SK-N-SH (cell line): Measurements from ENCODE around the gene LGALS3BP. TPM values are rescaled to one million over a fixed set of nuclear protein-coding genes. Genes with fewer than 3 reads are reported as not detected.

Experiments used
- CTCF ChIA-PET: fragments of 300-600, 350-600 bp; formaldehyde crosslinking; extraction: SDS; loops from one replicate; lab custom pipeline; 2021; lab: Yijun Ruan, JAX
- POLR2A ChIA-PET: fragments of 350-600 bp; sonication (Branson Sonifier 250); formaldehyde crosslinking; extraction: SDS; loops from one replicate; lab custom pipeline; 2020; ENCODE audit warnings: antibody characterized with exemption, inconsistent platforms; lab: Yijun Ruan, JAX
- DNase-seq: peaks from one replicate; pipeline ENCODE4 v3.0.0; 2012
- H2AFZ ChIP-seq: fragments of 200-600 bp; sonication (generic); 2 replicates; pipeline ENCODE4 v1.8.1; 2016; ENCODE audit warnings: antibody characterized with exemption, mild to moderate bottlenecking, low read depth
- H3F3A ChIP-seq: fragments of 200-600 bp; sonication (generic); replicated peaks from 2 replicates; pipeline ENCODE3; 2016; ENCODE audit warnings: antibody characterized with exemption, mild to moderate bottlenecking; ENCODE audit not compliant: insufficient read depth
- H3K27ac ChIP-seq, 2 experiments: fragments of 200-500 bp in 1 of 2; fragments of 200-600 bp in 1 of 2; sonication (Bioruptor generic) in 1 of 2; sonication (generic), shearing (Covaris generic) in 1 of 2; 2 replicates each; pipeline versions ENCODE4 v1.5.1 to v1.6.1; 2014 to 2016; ENCODE audit warnings: low read depth in 2 of 2, inconsistent platforms in 1 of 2, low read length in 1 of 2, mild to moderate bottlenecking in 1 of 2, mixed read lengths in 1 of 2
- H3K27me3 ChIP-seq: fragments of 200-600 bp; sonication (generic), shearing (Covaris generic); 2 replicates; pipeline ENCODE4 v1.6.1; 2016; ENCODE audit warnings: mixed run types; ENCODE audit not compliant: insufficient read depth
- H3K36me3 ChIP-seq, 2 experiments: fragments of 200-500 bp in 1 of 2; fragments of 200-600 bp in 1 of 2; sonication (Bioruptor generic) in 1 of 2; sonication (generic) in 1 of 2; replicated peaks in 1 of 2; 2 replicates each; pipeline versions ENCODE3 to v1.5.1; 2014 to 2016; ENCODE audit warnings: low read length in 1 of 2, mild to moderate bottlenecking in 1 of 2; ENCODE audit not compliant: insufficient read depth in 2 of 2, control insufficient read depth in 1 of 2
- H3K4me1 ChIP-seq, 2 experiments: fragments of 200-500 bp in 1 of 2; fragments of 200-600 bp in 1 of 2; sonication (Bioruptor generic) in 1 of 2; sonication (generic), shearing (Covaris generic) in 1 of 2; 2 replicates each; pipeline versions ENCODE4 v1.5.1 to v1.6.1; 2014 to 2016; ENCODE audit warnings: low read depth in 1 of 2, low read length in 1 of 2, mixed run types in 1 of 2; ENCODE audit not compliant: insufficient read depth in 2 of 2, control insufficient read depth in 1 of 2
- H3K4me2 ChIP-seq: fragments of 200-600 bp; sonication (generic), shearing (Covaris generic); 2 replicates; pipeline ENCODE4 v1.6.1; 2017; ENCODE audit warnings: mixed run types
- H3K4me3 ChIP-seq, 2 experiments: fragments of 200-500 bp in 1 of 2; fragments of 200-600 bp in 1 of 2; sonication (Bioruptor generic) in 1 of 2; sonication (generic), shearing (Covaris generic) in 1 of 2; 2 replicates each; pipeline versions ENCODE4 v1.5.1 to v1.8.1; 2014 to 2016; ENCODE audit warnings: low read depth in 2 of 2, inconsistent platforms in 1 of 2, low read length in 1 of 2, mild to moderate bottlenecking in 1 of 2, mixed read lengths in 1 of 2, moderate library complexity in 1 of 2
- H3K79me2 ChIP-seq: fragments of 200-600 bp; sonication (generic); 2 replicates; pipeline ENCODE4 v1.8.1; 2017; ENCODE audit warnings: mild to moderate bottlenecking; ENCODE audit not compliant: insufficient read depth
- H3K9ac ChIP-seq: fragments of 200-600 bp; sonication (generic); 2 replicates; pipeline ENCODE4 v1.6.1; 2017; ENCODE audit warnings: mixed run types
- H3K9me2 ChIP-seq: fragments of 200-600 bp; sonication (generic); 2 replicates; pipeline ENCODE4 v1.6.1; 2017; ENCODE audit warnings: mixed run types
- H3K9me3 ChIP-seq: fragments of 200-600 bp; sonication (generic); 2 replicates; pipeline ENCODE4 v1.6.1; 2017; ENCODE audit warnings: mixed run types, mild to moderate bottlenecking, moderate library complexity
- H4K20me1 ChIP-seq: fragments of 200-600 bp; sonication (generic); 2 replicates; pipeline ENCODE4 v1.6.1; 2017; ENCODE audit warnings: mild to moderate bottlenecking, mixed run types; ENCODE audit not compliant: insufficient read depth
- ELF1 ChIP-seq: IDR thresholded peaks from 2 replicates; pipeline ENCODE4 v1.4.0; 2012
- EP300 ChIP-seq, 2 experiments: IDR thresholded peaks; 2 replicates each; pipeline versions ENCODE4 v1.4.0 to v1.6.1; 2012; ENCODE audit warnings: borderline replicate concordance in 1 of 2, low read depth in 1 of 2, low read length in 1 of 2
- FOSL2 ChIP-seq: IDR thresholded peaks from 2 replicates; pipeline ENCODE4 v1.4.0; 2012; ENCODE audit warnings: low read depth, mild to moderate bottlenecking, moderate library complexity, borderline replicate concordance
- FOXJ3 ChIP-seq: sonication (generic); formaldehyde crosslinking; IDR thresholded peaks from 2 replicates; pipeline ENCODE4 v1.5.1; 2020; ENCODE audit warnings: mild to moderate bottlenecking, missing genetic modification reagents
- FOXM1 ChIP-seq: IDR thresholded peaks from 2 replicates; pipeline ENCODE4 v1.4.0; 2012; ENCODE audit warnings: low read depth, mild to moderate bottlenecking
- GABPA ChIP-seq: IDR thresholded peaks from 2 replicates; pipeline ENCODE4 v1.4.0; 2012; ENCODE audit warnings: low read depth, mild to moderate bottlenecking
- GATA2 ChIP-seq: sonication (generic); formaldehyde crosslinking; IDR thresholded peaks from 2 replicates; pipeline ENCODE4 v1.5.0; 2020; ENCODE audit warnings: mild to moderate bottlenecking, missing genetic modification reagents
- JUND ChIP-seq: IDR thresholded peaks from 2 replicates; pipeline ENCODE4 v1.4.0; 2012
- MEF2A ChIP-seq: IDR thresholded peaks from 2 replicates; pipeline ENCODE4 v1.4.0; 2012; ENCODE audit warnings: low read depth, borderline replicate concordance
- MXI1 ChIP-seq: IDR thresholded peaks from 2 replicates; pipeline ENCODE4 v1.6.1; 2012; ENCODE audit warnings: mild to moderate bottlenecking, low read depth, low read length, improper control_type of control experiment
- NFIC ChIP-seq: IDR thresholded peaks from 2 replicates; pipeline ENCODE4 v1.4.0; 2012; ENCODE audit warnings: borderline replicate concordance
- POLR2AphosphoS5 ChIP-seq: IDR thresholded peaks from 2 replicates; pipeline ENCODE4 v1.6.1; 2012; ENCODE audit warnings: low read depth, low read length
- RCOR1 ChIP-seq: fragments of 150-350 bp; IDR thresholded peaks from 2 replicates; pipeline ENCODE4 v1.6.1; 2017; ENCODE audit warnings: antibody characterized with exemption, low read length
- REST ChIP-seq: IDR thresholded peaks from 2 replicates; pipeline ENCODE4 v1.6.1; 2012; ENCODE audit warnings: mild to moderate bottlenecking, low read depth, low read length, moderate library complexity
- RFX5 ChIP-seq: IDR thresholded peaks from 2 replicates; pipeline ENCODE4 v1.6.1; 2012; ENCODE audit warnings: mild to moderate bottlenecking, improper control_type of control experiment, low read length
- RXRA ChIP-seq: IDR thresholded peaks from 2 replicates; pipeline ENCODE4 v1.4.0; 2012; ENCODE audit warnings: low read depth, mild to moderate bottlenecking, borderline replicate concordance
- SIN3A ChIP-seq: IDR thresholded peaks from 2 replicates; pipeline ENCODE4 v1.6.1; 2012; ENCODE audit warnings: low read depth, mild to moderate bottlenecking, low read length, moderate library complexity, borderline replicate concordance
- TAF1 ChIP-seq: IDR thresholded peaks from 2 replicates; pipeline ENCODE4 v1.6.1; 2012; ENCODE audit warnings: low read depth, mild to moderate bottlenecking, low read length, moderate library complexity, borderline replicate concordance
- TCF12 ChIP-seq: IDR thresholded peaks from 2 replicates; pipeline ENCODE4 v1.4.0; 2012
- TEAD4 ChIP-seq: IDR thresholded peaks from 2 replicates; pipeline ENCODE4 v1.4.0; 2012; ENCODE audit warnings: mild to moderate bottlenecking, borderline replicate concordance; ENCODE audit not compliant: insufficient read depth
- YY1 ChIP-seq: IDR thresholded peaks from 2 replicates; pipeline ENCODE4 v1.4.0; 2012; ENCODE audit warnings: low read depth, mild to moderate bottlenecking
- WGBS: methylation state at CpG from one replicate; pipeline ENCODE4 v1.1.6; 2017; ENCODE audit warnings: low lambda C conversion rate; 5-methylcytosine and 5-hydroxymethylcytosine counted together
- polyA plus RNA-seq, 3 experiments: library from polyadenylated mRNA; depleted of rRNA; stranded (reverse); fragments of >200 nt; gene quantifications; 2 replicates each; pipeline ENCODE4 v1.2.3, GENCODE V29; 2012
- TF ChIP-seq, protein P1 (sequence below): fragments of 150-350 bp; IDR thresholded peaks from 2 replicates; pipeline ENCODE4 v1.6.1; 2016; ENCODE audit warnings: mild to moderate bottlenecking, low read depth, low read length
- TF ChIP-seq, protein P2 (sequence below): fragments of 200-600 bp; sonication (generic); IDR thresholded peaks from 2 replicates; pipeline ENCODE4 v1.6.1; 2017; ENCODE audit warnings: antibody characterized with exemption, mild to moderate bottlenecking, moderate library complexity
- TF ChIP-seq, protein P3 (sequence below): IDR thresholded peaks from 2 replicates; pipeline ENCODE4 v1.4.0; 2012; ENCODE audit warnings: low read depth
- TF ChIP-seq, protein P4 (sequence below): IDR thresholded peaks from 2 replicates; pipeline ENCODE4 v1.4.0; 2012; ENCODE audit warnings: low read depth, borderline replicate concordance

LGALS3BP gene
- polyA plus RNA-seq, 1 of the 3 experiments (the other 2 are of a cell fraction), result 579 TPM

DNA sequence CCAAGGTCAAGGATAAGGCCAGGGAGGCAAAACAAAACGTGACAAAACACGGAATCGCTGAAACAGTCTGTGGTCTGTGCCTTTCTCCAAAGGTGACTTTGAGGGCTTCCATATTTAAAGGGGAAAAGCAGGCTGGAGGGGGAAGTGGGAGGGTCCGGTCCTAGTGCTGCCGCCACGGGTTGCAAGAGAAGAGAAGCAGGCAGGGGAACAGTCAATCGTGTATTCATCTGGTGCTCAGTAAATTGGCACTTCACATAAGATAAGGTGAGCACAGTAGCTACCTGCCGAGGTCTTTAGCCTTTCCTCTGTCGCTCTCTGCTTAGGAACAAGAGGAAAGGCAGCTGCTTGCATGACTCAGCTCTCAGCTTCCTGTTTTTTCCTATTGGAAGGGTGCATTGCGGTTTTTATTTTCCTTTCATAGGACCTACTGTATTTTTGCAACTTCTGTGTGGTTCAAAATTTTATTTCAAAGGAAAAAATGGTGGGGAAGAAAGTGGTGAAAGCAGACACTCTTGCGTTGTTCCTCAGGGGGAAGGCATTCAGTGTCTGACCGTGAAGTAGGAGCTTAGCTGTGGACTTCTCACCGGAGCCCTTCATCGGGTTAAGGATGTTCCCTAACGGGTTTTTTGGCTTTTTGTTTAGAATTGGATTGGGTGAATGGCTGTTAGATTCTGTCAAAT is 7.1 kb upstream of the LGALS3BP start:
- peaks cover 13 to 16% of the 10 kb centered on the region in 2 experiments for H3K36me3 ChIP-seq

More for the DNA sequence above, 7.1 kb upstream of the LGALS3BP start:
- H3K4me1 ChIP-seq, result peaks cover 5 to 10% of the 10 kb centered on the region in 2 experiments; a peak in 3 of 4 replicates
- peak overlapping the region; percentile 17 to 39; a peak in 2 of 4 replicates for H3K27ac ChIP-seq
- peak overlapping the region; percentile 59 for H3K4me2 ChIP-seq
- 0 out of 4 replicates have a peak overlapping the region, but pooled peaks of 1 of the 2 experiments have one; percentile 6 for H3K4me3 ChIP-seq
- no peaks in the 10 kb centered on the region for H3K9me2 ChIP-seq
- H2AFZ ChIP-seq, result no peak overlapping the region
- CTCF ChIA-PET, result interaction anchor here (1.2 to 2.5 kb wide), 9 partner anchors 10 to 405 kb away, joined by 3 to 9 read pairs (median 5); no protein-coding TSS in a partner anchor
- H4K20me1 ChIP-seq, result no peaks in the 10 kb centered on the region
- no peak for DNase-seq
- H3K9me3 ChIP-seq, result no peaks in the 10 kb centered on the region
- no peak overlapping the region for H3K9ac ChIP-seq
- POLR2A ChIA-PET, result no interaction called here
- peaks cover 1% of the 10 kb centered on the region; the same call in 1 of the 2 replicates for H3K79me2 ChIP-seq
- no peaks in the 10 kb centered on the region for H3K27me3 ChIP-seq
- 64% methylated on average over 15 of the region's 15 CpGs for WGBS
- no peak for TF ChIP-seq REST
- TF ChIP-seq, protein P1, sequence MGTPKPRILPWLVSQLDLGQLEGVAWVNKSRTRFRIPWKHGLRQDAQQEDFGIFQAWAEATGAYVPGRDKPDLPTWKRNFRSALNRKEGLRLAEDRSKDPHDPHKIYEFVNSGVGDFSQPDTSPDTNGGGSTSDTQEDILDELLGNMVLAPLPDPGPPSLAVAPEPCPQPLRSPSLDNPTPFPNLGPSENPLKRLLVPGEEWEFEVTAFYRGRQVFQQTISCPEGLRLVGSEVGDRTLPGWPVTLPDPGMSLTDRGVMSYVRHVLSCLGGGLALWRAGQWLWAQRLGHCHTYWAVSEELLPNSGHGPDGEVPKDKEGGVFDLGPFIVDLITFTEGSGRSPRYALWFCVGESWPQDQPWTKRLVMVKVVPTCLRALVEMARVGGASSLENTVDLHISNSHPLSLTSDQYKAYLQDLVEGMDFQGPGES, result no peak
- TF ChIP-seq ELF1, result no peak
- no peak for TF ChIP-seq SIN3A
- no peak for TF ChIP-seq NFIC
- TF ChIP-seq, protein P2, sequence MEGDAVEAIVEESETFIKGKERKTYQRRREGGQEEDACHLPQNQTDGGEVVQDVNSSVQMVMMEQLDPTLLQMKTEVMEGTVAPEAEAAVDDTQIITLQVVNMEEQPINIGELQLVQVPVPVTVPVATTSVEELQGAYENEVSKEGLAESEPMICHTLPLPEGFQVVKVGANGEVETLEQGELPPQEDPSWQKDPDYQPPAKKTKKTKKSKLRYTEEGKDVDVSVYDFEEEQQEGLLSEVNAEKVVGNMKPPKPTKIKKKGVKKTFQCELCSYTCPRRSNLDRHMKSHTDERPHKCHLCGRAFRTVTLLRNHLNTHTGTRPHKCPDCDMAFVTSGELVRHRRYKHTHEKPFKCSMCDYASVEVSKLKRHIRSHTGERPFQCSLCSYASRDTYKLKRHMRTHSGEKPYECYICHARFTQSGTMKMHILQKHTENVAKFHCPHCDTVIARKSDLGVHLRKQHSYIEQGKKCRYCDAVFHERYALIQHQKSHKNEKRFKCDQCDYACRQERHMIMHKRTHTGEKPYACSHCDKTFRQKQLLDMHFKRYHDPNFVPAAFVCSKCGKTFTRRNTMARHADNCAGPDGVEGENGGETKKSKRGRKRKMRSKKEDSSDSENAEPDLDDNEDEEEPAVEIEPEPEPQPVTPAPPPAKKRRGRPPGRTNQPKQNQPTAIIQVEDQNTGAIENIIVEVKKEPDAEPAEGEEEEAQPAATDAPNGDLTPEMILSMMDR, result no peak
- TF ChIP-seq EP300 (IDR thresholded peaks at IDR 0.05; ENCODE audit: borderline replicate concordance in 1 of 2, low read depth in 1 of 2, low read length in 1 of 2), result no peak
- TF ChIP-seq MEF2A, result no peak
- no peak for TF ChIP-seq RXRA
- no peak for TF ChIP-seq FOXJ3 (CRISPR knock-in tag)
- TF ChIP-seq FOSL2, result peak; percentile 68; the same call in 1 of the 2 replicates
- no peak for TF ChIP-seq TEAD4
- TF ChIP-seq TCF12, result peak; percentile 71
- TF ChIP-seq POLR2AphosphoS5, result no peak; the same call in 1 of the 2 replicates
- no peak for TF ChIP-seq YY1
- TF ChIP-seq TAF1, result no peak
- peak; percentile 73 for TF ChIP-seq JUND
- TF ChIP-seq GATA2 (CRISPR knock-in tag), result no peak
- no peak for TF ChIP-seq MXI1
- TF ChIP-seq, protein P3, sequence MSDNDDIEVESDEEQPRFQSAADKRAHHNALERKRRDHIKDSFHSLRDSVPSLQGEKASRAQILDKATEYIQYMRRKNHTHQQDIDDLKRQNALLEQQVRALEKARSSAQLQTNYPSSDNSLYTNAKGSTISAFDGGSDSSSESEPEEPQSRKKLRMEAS, result no peak
- no peak for TF ChIP-seq GABPA
- no peak for TF ChIP-seq FOXM1
- no peak for TF ChIP-seq RFX5
- no peak for TF ChIP-seq RCOR1
- TF ChIP-seq, protein P4, sequence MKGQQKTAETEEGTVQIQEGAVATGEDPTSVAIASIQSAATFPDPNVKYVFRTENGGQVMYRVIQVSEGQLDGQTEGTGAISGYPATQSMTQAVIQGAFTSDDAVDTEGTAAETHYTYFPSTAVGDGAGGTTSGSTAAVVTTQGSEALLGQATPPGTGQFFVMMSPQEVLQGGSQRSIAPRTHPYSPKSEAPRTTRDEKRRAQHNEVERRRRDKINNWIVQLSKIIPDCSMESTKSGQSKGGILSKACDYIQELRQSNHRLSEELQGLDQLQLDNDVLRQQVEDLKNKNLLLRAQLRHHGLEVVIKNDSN, result no peak
- TF ChIP-seq, all 33 proteins: peak for 3
- peaks cover 11% of the 10 kb centered on the region for H3F3A ChIP-seq
